B cell (primary cell): ENCODE results near the gene TLE6. TPM values are rescaled to one million over a fixed set of nuclear protein-coding genes. Genes with fewer than 3 reads are reported as not detected.

ENCODE experiments used
- ATAC-seq: fragments of 200-7000 bp; cut with Tn5 transposase; one replicate; pipeline ENCODE4 v1.10.0; 2021; ENCODE audit warnings: low read depth, mild to moderate bottlenecking, moderate number of reproducible peaks, moderate library complexity
- CTCF ChIA-PET: fragments of 350-600 bp; sonication (Branson Sonifier 250); formaldehyde crosslinking; loops from one replicate; lab custom pipeline; 2021; ENCODE audit warnings: antibody characterized with exemption, inconsistent platforms; lab: Charles Lee
- POLR2A ChIA-PET: fragments of 350-600 bp; sonication (Branson Sonifier 250); formaldehyde crosslinking; loops from one replicate; lab custom pipeline; 2021; ENCODE audit warnings: antibody characterized with exemption; lab: Charles Lee
- DNase-seq: peaks from one replicate; pipeline ENCODE4 v3.0.0; 2013
- H2AFZ ChIP-seq: 2 replicates; pipeline ENCODE4 v1.6.1; 2012; ENCODE audit warnings: mild to moderate bottlenecking, low read depth, low read length; ENCODE audit not compliant: insufficient read depth, poor library complexity, severe bottlenecking
- H3K27ac ChIP-seq, 2 donors: 1 replicate in 1 of 2; 2 replicates in 1 of 2; pipeline ENCODE4 v1.5.1; 2012 to 2013; ENCODE audit warnings: low read length in 2 of 2, mild to moderate bottlenecking in 2 of 2, moderate library complexity in 1 of 2
- H3K27me3 ChIP-seq, 4 experiments: fragments of 200-600 bp in 1 of 4; sonication (generic) in 1 of 4; replicated peaks in 1 of 4; 1 replicate in 2 of 4; 2 replicates in 2 of 4; pipeline versions ENCODE4 v1.6.1 to v1.7.0; 2013 to 2016; ENCODE audit warnings: low read length in 3 of 4, mild to moderate bottlenecking in 2 of 4, mixed read lengths in 1 of 4, moderate library complexity in 1 of 4; ENCODE audit not compliant: insufficient read depth in 4 of 4, control insufficient read depth in 3 of 4; ENCODE audit errors: control extremely low read depth in 1 of 4
- H3K36me3 ChIP-seq, 2 experiments: replicated peaks in 1 of 2; 1 replicate in 1 of 2; 2 replicates in 1 of 2; pipeline versions ENCODE4 v1.6.1 to v1.7.1; 2013; ENCODE audit warnings: low read length in 1 of 2; ENCODE audit not compliant: insufficient read depth in 2 of 2, control insufficient read depth in 1 of 2; ENCODE audit errors: control extremely low read depth in 1 of 2, extremely low read depth in 1 of 2
- H3K4me1 ChIP-seq, 2 donors: fragments of 200-600 bp in 1 of 2; sonication (generic) in 1 of 2; 1 replicate in 1 of 2; 2 replicates in 1 of 2; pipeline versions ENCODE4 v1.5.1 to v1.6.1; 2013 to 2017; ENCODE audit warnings: low read length in 2 of 2; ENCODE audit not compliant: control insufficient read depth in 2 of 2, insufficient read depth in 2 of 2
- H3K4me2 ChIP-seq: replicated peaks from 2 replicates; pipeline ENCODE3; 2012; ENCODE audit warnings: mild to moderate bottlenecking, low read depth, low read length; ENCODE audit not compliant: poor library complexity, severe bottlenecking
- H3K4me3 ChIP-seq, 5 experiments: fragments of 200-600 bp in 1 of 5; sonication (generic) in 1 of 5; 1 replicate in 3 of 5; 2 replicates in 2 of 5; pipeline versions ENCODE4 v1.5.1 to v1.7.0; 2011 to 2016; ENCODE audit warnings: low read length in 4 of 5, mild to moderate bottlenecking in 4 of 5, low read depth in 2 of 5, control low read depth in 1 of 5, moderate library complexity in 1 of 5; ENCODE audit not compliant: insufficient read depth in 1 of 5; ENCODE audit errors: control extremely low read depth in 1 of 5, extremely low read depth in 1 of 5
- H3K79me2 ChIP-seq: fragments of 200-600 bp; sonication (generic); one replicate; pipeline ENCODE4 v1.6.0; 2016; ENCODE audit warnings: low read length; ENCODE audit not compliant: control insufficient read depth, insufficient read depth
- H3K9ac ChIP-seq: fragments of 200-600 bp; sonication (generic); 2 replicates; pipeline ENCODE4 v1.6.1; 2017; ENCODE audit warnings: mild to moderate bottlenecking, low read length, moderate library complexity
- H3K9me3 ChIP-seq, 3 donors: one replicate each; pipeline versions ENCODE4 v1.6.1 to v1.7.1; 2013; ENCODE audit warnings: low read length in 2 of 3; ENCODE audit not compliant: control insufficient read depth in 2 of 3, insufficient read depth in 1 of 3; ENCODE audit errors: control extremely low read depth in 1 of 3
- H4K20me1 ChIP-seq: 2 replicates; pipeline ENCODE4 v1.6.0; 2012; ENCODE audit warnings: mild to moderate bottlenecking, low read length; ENCODE audit not compliant: insufficient read depth, control insufficient read depth, poor library complexity, severe bottlenecking
- H3K27ac Mint-ChIP-seq: one replicate; pipeline ENCODE4 v1.8.0; 2021; ENCODE audit warnings: mixed read lengths
- H3K27me3 Mint-ChIP-seq: one replicate; pipeline ENCODE4 v1.8.0; 2021; ENCODE audit warnings: mixed read lengths
- H3K4me1 Mint-ChIP-seq: one replicate; pipeline ENCODE4 v1.8.0; 2021; ENCODE audit warnings: mixed read lengths
- H3K4me3 Mint-ChIP-seq: one replicate; pipeline ENCODE4 v1.8.0; 2021; ENCODE audit warnings: mixed read lengths
- H3K9me3 Mint-ChIP-seq: one replicate; pipeline ENCODE4 v1.8.0; 2022; ENCODE audit warnings: mixed read lengths; ENCODE audit not compliant: insufficient read depth
- CTCF ChIP-seq: fragments of 200-600 bp; IDR thresholded peaks from one replicate; pipeline ENCODE4 v1.8.0; 2022; ENCODE audit warnings: antibody characterized with exemption, mild to moderate bottlenecking
- EZH2 ChIP-seq: IDR thresholded peaks from 2 replicates; pipeline ENCODE4 v1.6.1; 2012; ENCODE audit warnings: borderline replicate concordance, low read depth, mild to moderate bottlenecking, moderate library complexity, low read length; ENCODE audit not compliant: insufficient read depth, poor library complexity, severe bottlenecking
- WGBS: methylation state at CpG from one replicate; pipeline ENCODE4 v1.1.5; 2013; ENCODE audit warnings: missing lambda C conversion rate; ENCODE audit not compliant: insufficient coverage; 5-methylcytosine and 5-hydroxymethylcytosine counted together
- intact Hi-C: fragments of 100-400 bp; cut with micrococcal nuclease; formaldehyde crosslinking; loops from one replicate; pipeline ENCODE4 v1.10.0; 2022
- polyA plus RNA-seq: library from polyadenylated mRNA; depleted of rRNA; stranded (reverse); fragments of >200 nt; gene quantifications from 2 replicates; pipeline ENCODE4 v1.2.3, GENCODE V29; 2012
- total RNA-seq, 2 donors: library from RNA; stranded (reverse); fragments of 120-200 nt in 1 of 2; gene quantifications; 1 replicate in 1 of 2; 2 replicates in 1 of 2; pipeline versions ENCODE4 v1.2.3 to v1.2.4, GENCODE V29; 2013 to 2022

Gene TLE6
- total and polyA plus RNA-seq, 2 donors (not counting 1 experiment from before 2014, with no cell fraction given): 1.5 to 3.0 TPM

- Mint-ChIP-seq H3K4me3 (no peak overlapping the region), H3K27ac (no peak overlapping the region), H3K27me3 (no peaks in the 10 kb centered on the region), H3K9me3 (no peaks in the 10 kb centered on the region), H3K4me1 (no peaks in the 10 kb centered on the region)
- intact Hi-C loops: no loop called here
- 68% methylated on average over 4 of the region's 9 CpGs for WGBS
- H3K9me3 ChIP-seq: no peaks in the 10 kb centered on the region
- H3K27ac ChIP-seq: no peak overlapping the region
- H3K9ac ChIP-seq: no peak overlapping the region
- ChIA-PET CTCF (interaction anchor here (0.6 kb wide), 1 partner anchor 400 kb away, joined by 4 read pairs; no protein-coding TSS in a partner anchor), POLR2A (no interaction called here)
- no peak overlapping the region for H2AFZ ChIP-seq
- TF ChIP-seq EZH2 (no peak), CTCF (no peak)
- no peaks in the 10 kb centered on the region for H3K4me1 ChIP-seq
- ATAC-seq (no peak), DNase-seq (no peak)
- H4K20me1 ChIP-seq: no peaks in the 10 kb centered on the region
- peaks cover 0 to 3% (median 1%) of the 10 kb centered on the region in 4 experiments for H3K27me3 ChIP-seq
- H3K4me2 ChIP-seq: no peak overlapping the region
- no peaks in the 10 kb centered on the region for H3K79me2 ChIP-seq
- H3K36me3 ChIP-seq: no peaks in the 10 kb centered on the region
- H3K4me3 ChIP-seq: no peak overlapping the region
Measured at GRCh38 chr19:3007975-3008374, 30.6 kb downstream of the TLE6 start.

GRCh38 chr19:3008994-3009393 lies 31.6 kb downstream of the TLE6 start:
- ChIA-PET CTCF (no interaction called here), POLR2A (interaction anchor here (0.6 kb wide), 1 partner anchor 220 kb away, joined by 3 read pairs; no protein-coding TSS in a partner anchor)
- Histone ChIP-seq H3K4me1 (no peaks in the 10 kb centered on the region), H3K79me2 (no peaks in the 10 kb centered on the region), H3K9me3 (no peaks in the 10 kb centered on the region), H3K4me2 (no peak overlapping the region), H2AFZ (no peak overlapping the region), H4K20me1 (no peaks in the 10 kb centered on the region), H3K27me3 (peaks cover 0 to 3% (median 1%) of the 10 kb centered on the region in 4 experiments), H3K36me3 (no peaks in the 10 kb centered on the region), H3K4me3 (no peak overlapping the region), H3K27ac (no peak overlapping the region), H3K9ac (no peak overlapping the region)
- H3K4me1 Mint-ChIP-seq: no peaks in the 10 kb centered on the region
- no peaks in the 10 kb centered on the region for H3K27me3 Mint-ChIP-seq
- H3K9me3 Mint-ChIP-seq: no peaks in the 10 kb centered on the region
- WGBS: 83% methylated on average over 5 of the region's 6 CpGs
- no peak overlapping the region for H3K27ac Mint-ChIP-seq
- no peak for ATAC-seq
- no peak for DNase-seq
- intact Hi-C loops: no loop called here
- H3K4me3 Mint-ChIP-seq: no peak overlapping the region
- TF ChIP-seq CTCF (no peak), EZH2 (no peak)
